Measurements from ENCODE around the gene KCNQ5.

The KCNQ5 gene

GRCh38 chr6:73043446-73043845 is 421.6 kb downstream of the KCNQ5 start:
- H3K27me3 ChIP-seq (ENCODE audit: control insufficient read depth in 3 of 3, insufficient read depth in 3 of 3, low read depth in 1 of 3, low read length in 3 of 3): no peaks in the 10 kb centered on the region
- no peak overlapping the region for H3K9ac ChIP-seq (ENCODE audit: low read depth, low read length, poor library complexity)
- no peak overlapping the region for H2BK12ac ChIP-seq (ENCODE audit: low read length)
- no peak overlapping the region for H4K8ac ChIP-seq (ENCODE audit: low read depth, low read length)
- H3K4me1 ChIP-seq (ENCODE audit: control insufficient read depth in 2 of 2, insufficient read depth in 1 of 2, low read depth in 1 of 2, low read length in 2 of 2): no peaks in the 10 kb centered on the region
- H3K4me2 ChIP-seq (ENCODE audit: insufficient read depth, low read length, poor library complexity, severe bottlenecking): no peak overlapping the region
- no peak overlapping the region for H3K27ac ChIP-seq (replicated peaks; ENCODE audit: low read length)
- no peak for DNase-seq (ENCODE audit: low spot score)
- H3K4ac ChIP-seq (ENCODE audit: low read length): no peak overlapping the region
- H3K18ac ChIP-seq (ENCODE audit: low read length): no peak overlapping the region
- H3K14ac ChIP-seq (ENCODE audit: low read length): no peak overlapping the region
- no peak overlapping the region for H3K23ac ChIP-seq (ENCODE audit: low read depth, low read length, poor library complexity)
- no peak overlapping the region for H2AK5ac ChIP-seq (ENCODE audit: low read depth, low read length)
- no peaks in the 10 kb centered on the region for H3K79me1 ChIP-seq (ENCODE audit: low read depth, low read length)
- H3K36me3 ChIP-seq (replicated peaks in 1 of 2; ENCODE audit: control insufficient read depth in 2 of 2, insufficient read depth in 2 of 2, low read length in 2 of 2): no peaks in the 10 kb centered on the region
- H2BK120ac ChIP-seq (ENCODE audit: low read depth, low read length): no peak overlapping the region
- no peak overlapping the region for H4K91ac ChIP-seq (ENCODE audit: low read depth, low read length, poor library complexity)
- WGBS, 2 donors (ENCODE audit: extremely low coverage in 2 of 2, insufficient read length in 2 of 2, insufficient replicate concordance in 1 of 2): no CpG with 5 or more reads among the region's 1 CpG
- no peaks in the 10 kb centered on the region for H3K9me3 ChIP-seq (replicated peaks in 1 of 2; ENCODE audit: control insufficient read depth in 2 of 2, insufficient read depth in 1 of 2, low read depth in 1 of 2, low read length in 2 of 2)
- H2BK15ac ChIP-seq (ENCODE audit: low read length): no peak overlapping the region
- H3K4me3 ChIP-seq (ENCODE audit: low read length in 2 of 2): no peak overlapping the region
- H2BK5ac ChIP-seq (ENCODE audit: low read length): no peak overlapping the region
- no peak overlapping the region for H2AFZ ChIP-seq (ENCODE audit: low read length)

DNA sequence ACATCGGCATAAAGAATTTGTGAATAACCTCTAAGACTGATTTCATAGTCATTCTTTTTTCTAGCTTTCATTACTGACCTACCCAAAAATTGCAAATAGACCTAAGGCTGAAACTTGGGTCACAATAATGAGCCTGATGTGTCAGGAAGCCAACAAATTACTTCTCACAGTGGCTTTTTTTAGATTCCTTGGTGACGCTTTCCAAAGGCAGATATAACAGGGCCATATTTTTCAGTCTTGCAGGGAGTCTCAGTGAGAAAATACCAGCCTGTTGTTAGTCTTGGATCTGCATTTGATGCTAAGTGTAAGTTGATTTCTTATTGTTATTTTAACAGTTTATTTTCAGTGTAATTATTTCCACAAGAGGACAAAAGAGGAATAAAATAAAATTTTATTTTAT is 423.7 kb downstream of the KCNQ5 start:
- H3K9ac ChIP-seq (ENCODE audit: low read depth, low read length, poor library complexity): no peak overlapping the region
- H2BK12ac ChIP-seq (ENCODE audit: low read length): no peak overlapping the region
- H2AK5ac ChIP-seq (ENCODE audit: low read depth, low read length): no peak overlapping the region
- no peaks in the 10 kb centered on the region for H3K9me3 ChIP-seq (replicated peaks in 1 of 2; ENCODE audit: control insufficient read depth in 2 of 2, insufficient read depth in 1 of 2, low read depth in 1 of 2, low read length in 2 of 2)
- H2BK120ac ChIP-seq (ENCODE audit: low read depth, low read length): no peak overlapping the region
- H3K4me2 ChIP-seq (ENCODE audit: insufficient read depth, low read length, poor library complexity, severe bottlenecking): no peak overlapping the region
- H2AFZ ChIP-seq (ENCODE audit: low read length): no peak overlapping the region
- H3K14ac ChIP-seq (ENCODE audit: low read length): no peak overlapping the region
- H3K4me3 ChIP-seq (ENCODE audit: low read length in 2 of 2): no peak overlapping the region
- H3K27ac ChIP-seq (replicated peaks; ENCODE audit: low read length): no peak overlapping the region
- no peak overlapping the region for H4K8ac ChIP-seq (ENCODE audit: low read depth, low read length)
- no peak overlapping the region for H4K91ac ChIP-seq (ENCODE audit: low read depth, low read length, poor library complexity)
- H3K27me3 ChIP-seq (ENCODE audit: control insufficient read depth in 3 of 3, insufficient read depth in 3 of 3, low read depth in 1 of 3, low read length in 3 of 3): no peaks in the 10 kb centered on the region
- no peaks in the 10 kb centered on the region for H3K4me1 ChIP-seq (ENCODE audit: control insufficient read depth in 2 of 2, insufficient read depth in 1 of 2, low read depth in 1 of 2, low read length in 2 of 2)
- H3K36me3 ChIP-seq (replicated peaks in 1 of 2; ENCODE audit: control insufficient read depth in 2 of 2, insufficient read depth in 2 of 2, low read length in 2 of 2): no peaks in the 10 kb centered on the region
- no peak for DNase-seq (ENCODE audit: low spot score)
- H2BK15ac ChIP-seq (ENCODE audit: low read length): no peak overlapping the region
- H3K23ac ChIP-seq (ENCODE audit: low read depth, low read length, poor library complexity): no peak overlapping the region
- H3K18ac ChIP-seq (ENCODE audit: low read length): no peak overlapping the region
- H3K4ac ChIP-seq (ENCODE audit: low read length): no peak overlapping the region
- no peaks in the 10 kb centered on the region for H3K79me1 ChIP-seq (ENCODE audit: low read depth, low read length)
- WGBS, 2 donors (ENCODE audit: extremely low coverage in 2 of 2, insufficient read length in 2 of 2, insufficient replicate concordance in 1 of 2): no CpG with 5 or more reads among the region's 2 CpGs
- H2BK5ac ChIP-seq (ENCODE audit: low read length): no peak overlapping the region

- H3K79me1 ChIP-seq (ENCODE audit: low read depth, low read length): no peaks in the 10 kb centered on the region
- H2BK12ac ChIP-seq (ENCODE audit: low read length): no peak overlapping the region
- no peak overlapping the region for H3K4ac ChIP-seq (ENCODE audit: low read length)
- H3K27ac ChIP-seq (replicated peaks; ENCODE audit: low read length): no peak overlapping the region
- H3K27me3 ChIP-seq (ENCODE audit: control insufficient read depth in 3 of 3, insufficient read depth in 3 of 3, low read depth in 1 of 3, low read length in 3 of 3): no peaks in the 10 kb centered on the region
- H2BK15ac ChIP-seq (ENCODE audit: low read length): no peak overlapping the region
- no peak overlapping the region for H2BK120ac ChIP-seq (ENCODE audit: low read depth, low read length)
- no peak overlapping the region for H4K91ac ChIP-seq (ENCODE audit: low read depth, low read length, poor library complexity)
- H3K4me2 ChIP-seq (ENCODE audit: insufficient read depth, low read length, poor library complexity, severe bottlenecking): no peak overlapping the region
- no peak overlapping the region for H2AFZ ChIP-seq (ENCODE audit: low read length)
- H3K4me1 ChIP-seq (ENCODE audit: control insufficient read depth in 2 of 2, insufficient read depth in 1 of 2, low read depth in 1 of 2, low read length in 2 of 2): no peaks in the 10 kb centered on the region
- H3K9me3 ChIP-seq (replicated peaks in 1 of 2; ENCODE audit: control insufficient read depth in 2 of 2, insufficient read depth in 1 of 2, low read depth in 1 of 2, low read length in 2 of 2): no peaks in the 10 kb centered on the region
- H4K8ac ChIP-seq (ENCODE audit: low read depth, low read length): no peak overlapping the region
- no peak overlapping the region for H3K9ac ChIP-seq (ENCODE audit: low read depth, low read length, poor library complexity)
- no peak for DNase-seq (ENCODE audit: low spot score)
- H2AK5ac ChIP-seq (ENCODE audit: low read depth, low read length): no peak overlapping the region
- H2BK5ac ChIP-seq (ENCODE audit: low read length): no peak overlapping the region
- no peak overlapping the region for H3K23ac ChIP-seq (ENCODE audit: low read depth, low read length, poor library complexity)
- H3K36me3 ChIP-seq (replicated peaks in 1 of 2; ENCODE audit: control insufficient read depth in 2 of 2, insufficient read depth in 2 of 2, low read length in 2 of 2): no peaks in the 10 kb centered on the region
- no CpG with 5 or more reads among the region's 2 CpGs for WGBS, 2 donors (ENCODE audit: extremely low coverage in 2 of 2, insufficient read length in 2 of 2, insufficient replicate concordance in 1 of 2)
- no peak overlapping the region for H3K14ac ChIP-seq (ENCODE audit: low read length)
- no peak overlapping the region for H3K18ac ChIP-seq (ENCODE audit: low read length)
- no peak overlapping the region for H3K4me3 ChIP-seq (ENCODE audit: low read length in 2 of 2)
These were observed 425.9 kb downstream of the KCNQ5 start for GRCh38 chr6:73047801-73048200.

GRCh38 chr6:73049971-73050594 is 428.2 kb downstream of the KCNQ5 start:
- Histone ChIP-seq H2BK12ac (ENCODE audit: low read length) (no peak overlapping the region), H3K23ac (ENCODE audit: low read depth, low read length, poor library complexity) (no peak overlapping the region), H3K27me3 (ENCODE audit: control insufficient read depth in 3 of 3, insufficient read depth in 3 of 3, low read depth in 1 of 3, low read length in 3 of 3) (no peaks in the 10 kb centered on the region), H2BK120ac (ENCODE audit: low read depth, low read length) (no peak overlapping the region), H3K27ac (replicated peaks; ENCODE audit: low read length) (no peak overlapping the region), H4K91ac (ENCODE audit: low read depth, low read length, poor library complexity) (no peak overlapping the region), H3K4me1 (ENCODE audit: control insufficient read depth in 2 of 2, insufficient read depth in 1 of 2, low read depth in 1 of 2, low read length in 2 of 2) (no peaks in the 10 kb centered on the region), H3K79me1 (ENCODE audit: low read depth, low read length) (no peaks in the 10 kb centered on the region), H3K4ac (ENCODE audit: low read length) (no peak overlapping the region), H2BK15ac (ENCODE audit: low read length) (no peak overlapping the region), H2BK5ac (ENCODE audit: low read length) (no peak overlapping the region), H3K9ac (ENCODE audit: low read depth, low read length, poor library complexity) (no peak overlapping the region), H2AFZ (ENCODE audit: low read length) (no peak overlapping the region), H3K36me3 (replicated peaks in 1 of 2; ENCODE audit: control insufficient read depth in 2 of 2, insufficient read depth in 2 of 2, low read length in 2 of 2) (no peaks in the 10 kb centered on the region), H3K14ac (ENCODE audit: low read length) (no peak overlapping the region), H3K9me3 (replicated peaks in 1 of 2; ENCODE audit: control insufficient read depth in 2 of 2, insufficient read depth in 1 of 2, low read depth in 1 of 2, low read length in 2 of 2) (no peaks in the 10 kb centered on the region), H3K18ac (ENCODE audit: low read length) (no peak overlapping the region), H3K4me3 (ENCODE audit: low read length in 2 of 2) (no peak overlapping the region), H2AK5ac (ENCODE audit: low read depth, low read length) (no peak overlapping the region), H3K4me2 (ENCODE audit: insufficient read depth, low read length, poor library complexity, severe bottlenecking) (no peak overlapping the region), H4K8ac (ENCODE audit: low read depth, low read length) (no peak overlapping the region)
- no CpG with 5 or more reads among the region's 1 CpG for WGBS, 2 donors (ENCODE audit: extremely low coverage in 2 of 2, insufficient read length in 2 of 2, insufficient replicate concordance in 1 of 2)
- DNase-seq (ENCODE audit: low spot score): no peak
